GM21447 (cell line): ENCODE data around the gene FXYD6.
A peak's percentile ranks its signal among the peaks of the same experiment; 100 is the strongest.

Experiments
- ATAC-seq: cut with Tn5 transposase; IDR thresholded peaks from one replicate; pipeline ENCODE4 v1.9.1; 2021; ENCODE audit not compliant: unreplicated experiment

FXYD6 gene

DNA sequence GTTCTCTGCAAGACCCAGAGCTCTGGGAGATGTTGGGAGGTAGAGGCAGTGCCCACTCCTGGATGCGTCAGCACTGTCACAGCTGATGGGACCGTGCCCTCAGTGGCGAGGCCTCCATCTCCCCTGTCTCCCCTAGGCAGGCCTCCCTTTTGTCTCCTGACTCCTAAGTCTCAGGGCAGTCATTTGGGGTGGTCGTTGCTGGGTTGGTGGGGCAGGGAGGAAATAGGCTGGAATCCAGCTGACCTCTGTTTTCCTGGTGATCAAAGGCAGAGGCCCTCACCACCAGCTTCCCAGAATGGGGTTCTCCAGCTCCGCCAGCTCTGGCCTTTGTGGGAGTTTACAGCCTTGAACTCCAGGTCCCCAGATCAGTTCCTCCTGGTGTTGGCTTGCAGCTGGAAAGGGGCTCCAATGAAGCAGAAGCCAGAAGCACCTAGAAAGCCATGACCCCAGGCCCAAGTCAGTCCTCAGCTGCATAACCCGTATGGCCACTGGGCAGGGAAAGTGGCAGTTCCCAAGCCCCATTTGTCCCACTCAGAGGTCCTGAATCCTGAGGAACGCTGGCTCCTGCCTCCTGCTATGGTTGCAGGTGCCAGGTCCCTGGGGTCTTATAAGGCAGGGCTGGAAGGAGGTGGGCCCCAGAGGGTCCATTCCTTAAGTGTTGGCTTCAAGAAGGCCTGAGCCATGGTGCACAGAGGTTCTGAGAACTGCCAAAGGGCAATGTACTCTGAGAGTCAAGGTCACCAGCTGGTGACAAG is 44.6 kb downstream of the FXYD6 start:
- no peak for ATAC-seq

GRCh38 chr11:117830674-117831351 is 45.6 kb downstream of the FXYD6 start:
- ATAC-seq: no peak

DNA sequence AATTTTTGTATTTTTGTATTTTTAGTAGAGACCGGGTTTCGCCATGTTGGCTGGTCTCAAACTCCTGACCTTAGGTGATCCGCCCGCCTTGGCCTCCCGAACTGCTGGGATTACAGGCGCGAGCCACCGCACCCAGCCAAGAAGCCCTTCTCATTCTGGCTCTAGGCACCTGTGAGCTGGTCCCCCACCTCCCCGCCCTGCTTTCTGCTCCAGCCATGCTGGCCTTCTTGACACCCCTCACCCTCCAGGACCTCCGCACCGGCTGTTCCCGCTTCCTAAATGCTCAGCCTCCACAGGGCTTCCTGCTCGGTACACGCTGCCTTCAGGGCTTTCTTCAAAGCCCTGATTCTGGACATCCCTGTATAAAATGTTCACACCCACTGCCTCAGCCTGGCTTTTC is 46.4 kb downstream of the FXYD6 start:
- no peak for ATAC-seq

DNA sequence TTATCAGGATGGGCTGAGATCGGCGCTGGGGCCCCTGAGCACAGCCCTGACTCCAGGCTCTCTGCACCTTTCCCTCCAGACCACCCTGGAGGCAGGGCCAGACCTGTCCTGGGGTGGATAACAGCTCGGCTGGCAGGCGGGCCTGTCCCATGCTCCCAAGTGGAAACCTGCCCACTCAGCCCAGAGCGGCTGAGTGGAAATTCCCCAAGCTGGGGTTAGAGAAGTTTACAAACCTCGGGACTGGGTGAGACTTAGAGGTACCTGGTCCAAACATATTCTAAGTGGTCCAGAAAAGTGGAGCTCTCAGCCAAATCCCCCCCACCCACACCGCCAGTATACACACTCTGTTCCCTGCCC is 47.1 kb downstream of the FXYD6 start:
- ATAC-seq: no peak

DNA sequence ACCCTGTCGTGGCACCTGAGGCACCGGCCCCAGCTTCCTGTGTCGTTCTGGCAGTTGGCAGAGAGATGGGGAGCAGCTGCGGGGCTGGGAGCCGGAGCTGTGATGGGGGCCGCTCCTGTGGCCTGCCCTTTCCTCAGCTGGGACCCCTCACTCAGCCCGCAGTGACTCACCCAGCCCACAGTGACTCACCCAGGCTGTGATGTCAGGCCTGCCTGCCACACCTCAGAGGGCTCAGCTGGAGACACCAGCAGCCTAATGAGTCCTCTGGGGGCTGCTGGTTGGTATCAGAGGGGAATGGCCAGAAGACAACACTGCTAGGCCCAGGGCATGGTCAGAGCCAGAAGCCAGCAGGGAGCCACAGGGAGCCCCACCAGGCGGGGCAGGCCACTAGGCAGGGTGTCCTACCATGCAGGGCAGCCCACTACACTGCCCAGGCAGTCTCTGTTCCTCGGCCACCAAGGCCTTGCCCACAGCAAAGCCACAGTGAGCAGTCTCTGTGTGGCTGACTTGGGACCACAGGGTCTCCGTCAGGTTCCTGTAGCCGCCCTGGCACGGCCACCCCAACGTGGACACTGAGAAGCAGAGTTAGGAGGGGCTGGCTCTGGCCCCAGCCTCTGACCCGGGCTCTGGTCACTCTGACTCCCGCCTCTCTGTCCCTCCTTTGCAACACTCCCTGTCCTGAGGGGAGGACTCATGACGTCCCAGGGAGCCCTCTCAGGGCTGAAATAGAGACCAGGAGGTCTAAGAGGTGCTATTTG is 47.7 kb downstream of the FXYD6 start:
- ATAC-seq: peak; percentile 51

DNA sequence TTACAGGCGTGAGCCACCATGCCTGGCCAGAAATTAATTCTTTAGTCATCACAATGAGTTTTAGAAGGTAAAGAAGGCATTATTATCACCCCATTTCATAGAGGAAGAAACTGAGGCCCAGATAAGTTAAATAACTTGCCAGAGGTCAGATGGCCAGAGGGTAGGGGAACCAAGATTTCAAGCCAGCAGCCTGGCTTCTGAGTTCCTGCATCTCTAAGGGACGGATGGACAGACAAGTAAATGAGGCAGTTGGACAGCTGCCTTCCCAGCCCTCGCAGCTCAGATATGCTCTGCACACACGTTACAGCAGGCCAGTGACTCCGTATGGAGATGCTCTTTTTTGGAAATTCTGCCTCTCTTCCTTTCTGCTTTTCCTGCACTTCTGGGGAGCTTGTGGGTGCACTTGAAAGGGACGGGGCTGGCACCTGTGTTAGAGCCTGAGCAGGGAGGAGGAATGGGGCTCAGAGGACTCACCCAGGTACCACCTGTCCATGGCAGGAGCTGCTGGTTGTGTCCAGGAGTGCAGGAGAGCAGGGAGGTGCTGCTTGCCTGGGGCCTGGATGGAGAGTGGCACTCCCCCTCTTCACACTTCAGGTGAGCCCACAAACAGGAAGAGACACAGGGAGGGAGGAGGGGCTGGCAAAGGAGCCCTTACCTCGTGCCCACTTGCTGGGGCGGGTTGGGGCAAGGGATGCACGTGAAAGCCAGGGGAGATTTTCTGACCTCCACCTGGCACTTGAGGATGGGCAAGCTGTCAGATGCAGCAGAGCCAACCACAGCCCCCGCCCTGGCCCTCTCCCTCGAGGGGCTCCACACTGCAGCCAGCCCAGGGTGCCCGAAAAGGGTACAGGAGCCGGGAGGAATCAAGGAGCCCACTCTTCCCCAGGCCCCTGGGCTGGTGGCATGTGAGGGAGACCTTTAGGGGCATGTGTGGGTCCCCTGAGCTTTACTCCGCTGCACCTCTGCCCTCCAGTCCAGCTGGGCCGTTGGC is 48.6 kb downstream of the FXYD6 start:
- ATAC-seq: peak; percentile 24

DNA sequence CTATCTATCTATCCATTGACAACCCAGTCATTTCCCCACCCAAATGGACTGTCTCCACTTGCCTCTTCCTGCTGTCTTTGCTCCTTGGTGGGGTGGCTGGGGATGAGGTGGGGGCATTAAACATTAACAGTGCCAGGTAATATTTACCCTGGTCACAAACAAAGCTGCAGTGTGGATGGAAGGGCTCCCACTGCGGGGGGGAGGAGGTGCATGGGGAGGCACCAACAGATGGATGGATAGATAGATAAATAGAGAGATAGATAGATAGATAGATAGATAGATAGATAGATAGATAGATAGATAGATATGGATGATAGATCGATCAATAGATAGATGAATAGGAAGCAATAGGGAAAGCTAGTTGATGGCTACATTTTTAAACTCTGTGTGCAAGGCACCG is 49.6 kb downstream of the FXYD6 start:
- ATAC-seq: no peak

GRCh38 chr11:117826190-117826570 is 50.3 kb downstream of the FXYD6 start:
- no peak for ATAC-seq

DNA sequence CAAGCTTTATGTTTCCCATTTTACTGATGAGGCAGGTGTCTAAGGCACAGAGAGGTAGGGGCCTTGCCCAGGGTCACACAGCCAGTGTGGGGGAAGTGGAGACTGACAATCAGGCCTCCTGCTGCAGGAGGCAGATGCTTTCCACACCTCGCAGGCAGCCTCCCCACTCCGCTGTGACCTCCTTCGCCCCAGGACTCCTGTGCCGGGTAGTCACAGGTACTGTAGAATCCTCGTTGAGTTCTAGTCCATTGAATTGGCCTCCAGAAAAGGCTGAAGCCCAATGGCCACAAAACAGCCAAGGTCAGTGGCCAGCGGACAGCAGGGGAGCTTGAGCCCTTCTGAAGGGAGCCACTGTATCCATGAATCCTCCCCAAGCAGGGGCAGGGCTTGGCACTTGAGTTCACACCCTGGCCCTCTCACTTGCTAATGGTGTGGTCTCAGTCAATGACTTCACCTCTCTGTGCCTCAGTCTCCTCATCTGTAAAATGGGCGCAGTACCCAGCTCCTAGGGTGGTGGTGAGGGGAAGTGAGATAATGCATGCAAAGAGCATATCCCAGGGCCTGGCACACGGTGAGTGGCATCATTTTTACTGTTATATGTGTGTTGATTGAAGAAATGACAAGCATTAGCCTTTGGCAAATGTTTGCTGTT is 50.8 kb downstream of the FXYD6 start:
- ATAC-seq: no peak

DNA sequence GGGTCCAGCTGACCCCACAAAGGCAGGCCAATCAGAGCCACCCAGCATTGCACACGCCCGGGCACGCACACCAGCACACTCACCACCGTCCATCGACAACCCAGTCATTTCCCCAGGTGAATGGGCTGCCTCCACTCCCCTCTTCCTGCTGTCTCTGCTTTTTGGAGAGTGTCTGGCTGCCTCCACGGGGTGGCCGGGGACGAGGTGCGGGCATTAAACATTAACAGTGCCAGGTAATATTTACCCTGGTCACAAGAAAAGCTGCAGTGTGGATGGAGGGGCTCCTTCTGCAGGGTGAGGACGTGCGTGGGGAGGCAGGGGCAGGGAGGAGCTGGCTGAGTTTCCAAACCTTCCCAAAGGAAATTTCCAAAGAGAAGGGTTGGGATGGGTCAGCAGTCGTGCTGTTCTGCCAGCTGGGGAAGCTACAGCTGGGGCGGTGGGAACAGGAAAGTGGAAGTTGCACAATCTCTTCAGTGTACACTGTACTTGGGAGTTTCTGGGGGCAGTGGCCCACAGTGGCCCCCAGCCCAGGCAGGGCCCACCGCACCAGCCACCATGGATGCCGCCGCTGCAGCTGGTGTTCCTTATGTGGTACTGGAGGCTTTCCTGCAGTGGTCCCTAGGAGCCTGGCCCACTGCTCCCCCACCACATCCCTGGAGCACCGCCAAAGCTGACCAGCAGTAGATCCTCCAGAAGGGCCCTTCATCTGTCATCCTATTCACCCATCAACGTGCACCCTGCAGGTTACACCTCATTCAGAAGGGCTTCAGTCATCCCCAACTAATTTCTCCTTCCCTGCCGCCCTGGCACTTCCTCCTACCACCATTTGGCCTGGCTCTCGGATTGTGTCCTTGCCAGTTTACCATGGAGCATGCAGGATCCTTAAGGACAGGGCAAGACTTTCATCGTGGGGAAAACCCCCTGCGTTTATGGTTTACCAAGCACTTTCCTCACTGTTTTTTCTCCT is 51.6 kb downstream of the FXYD6 start, which contains the start of gene FXYD2:
TSS of gene FXYD2 (minus strand) at position 174 of the 967 bp plus-strand sequence. CDS start at position 108, 66 bp downstream.
- ATAC-seq: no peak

DNA sequence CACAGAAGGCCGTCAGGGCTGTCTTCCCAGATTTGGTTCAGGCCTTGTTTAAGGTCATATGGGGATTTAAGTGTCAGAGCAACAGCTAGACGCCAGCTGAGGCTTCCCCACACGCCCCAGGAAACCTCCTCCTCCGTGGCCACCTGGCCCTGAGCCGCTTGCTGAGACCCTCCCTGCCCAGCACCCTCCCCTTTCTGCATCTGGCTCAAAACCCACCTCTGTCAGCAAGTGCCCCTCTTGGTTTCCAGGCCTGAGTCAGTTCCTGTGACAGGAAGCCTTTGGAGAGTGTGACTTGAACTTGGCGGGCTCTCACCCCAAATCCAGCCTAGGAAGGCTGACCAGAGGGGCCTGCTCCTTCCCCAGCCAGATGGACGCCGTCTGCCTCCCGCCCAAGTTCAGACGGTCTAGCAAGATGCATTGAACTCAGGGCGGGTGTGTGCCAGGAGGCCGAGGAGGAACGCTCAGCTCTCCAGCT is 52.5 kb downstream of the FXYD6 start:
- ATAC-seq: no peak

DNA sequence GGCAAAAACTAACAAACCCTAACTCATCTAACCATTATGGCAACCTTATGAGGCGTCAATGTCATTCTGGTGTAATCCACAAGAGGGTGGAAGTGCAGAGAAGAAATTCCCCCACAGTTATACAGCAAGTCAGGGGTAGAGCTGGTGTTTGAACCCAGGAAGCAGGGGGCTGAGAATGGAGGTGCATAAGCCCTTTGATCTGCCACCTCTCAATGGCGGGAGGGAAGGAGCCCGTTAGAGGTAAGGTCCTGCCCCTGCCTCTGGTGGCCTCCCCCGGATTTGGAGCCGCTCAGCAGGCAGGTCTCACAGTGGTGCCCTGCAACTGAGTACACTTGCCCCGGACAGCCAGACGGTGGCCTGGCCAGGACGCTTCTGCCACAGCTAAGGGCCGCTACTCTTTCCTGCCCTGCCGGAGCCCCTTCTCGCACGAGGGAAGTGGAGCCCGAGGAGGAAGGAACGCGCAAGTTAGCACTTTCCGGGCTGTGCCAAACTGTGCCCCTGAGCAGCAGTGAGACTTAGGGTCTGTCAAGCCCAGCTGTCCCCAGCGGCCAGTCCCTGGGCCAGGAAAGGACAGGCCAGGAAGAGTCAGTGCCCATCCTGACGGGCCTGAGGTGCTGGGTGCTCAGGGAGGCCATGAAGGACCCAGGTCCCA is 53.0 kb downstream of the FXYD6 start:
- ATAC-seq: no peak

DNA sequence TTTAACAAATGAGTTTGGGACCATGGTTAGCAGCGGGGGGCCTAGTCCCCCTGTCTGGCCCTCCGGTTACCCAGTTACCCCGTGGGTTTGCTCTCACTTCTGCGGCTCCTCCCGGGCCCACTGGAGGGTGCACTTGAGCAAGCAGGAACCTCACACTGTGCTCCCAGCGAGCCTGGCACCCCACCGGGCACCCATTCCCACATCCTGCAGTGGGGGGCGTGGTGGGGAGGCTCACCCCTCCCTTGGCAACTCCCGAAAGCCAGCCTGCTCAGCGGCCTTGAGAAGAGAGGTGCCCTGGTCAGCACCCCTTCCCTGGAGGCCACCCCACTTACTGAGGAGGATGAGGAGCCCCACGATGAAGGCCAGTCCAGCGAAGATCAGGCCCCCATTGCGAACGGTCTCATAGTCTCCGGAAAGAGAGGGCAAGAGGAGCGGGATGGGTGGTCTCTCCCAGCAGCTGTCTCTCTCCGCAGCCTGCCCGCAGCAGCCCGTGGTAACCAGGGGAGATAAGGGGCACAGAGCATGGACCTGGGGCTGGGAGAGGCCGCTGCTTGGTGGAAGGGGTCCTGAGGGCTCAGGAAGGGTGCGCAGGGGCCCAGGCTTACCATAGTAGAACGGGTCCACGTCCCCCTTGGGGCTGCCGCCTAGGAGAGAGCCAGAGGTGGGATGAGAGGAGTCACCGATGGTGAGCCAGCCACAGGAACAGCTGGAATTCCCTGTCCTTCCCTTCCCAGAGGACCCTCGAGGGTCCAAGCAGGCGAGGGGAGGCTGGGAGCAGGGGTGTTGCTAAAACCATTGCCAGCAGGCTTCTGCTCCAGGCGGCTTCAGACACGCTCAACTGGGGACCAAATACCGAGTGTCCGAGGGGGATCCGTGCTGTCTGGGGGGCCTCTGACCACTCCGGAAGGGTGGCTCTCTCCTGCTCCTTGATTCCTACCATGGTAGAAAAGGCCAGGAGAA is 54.1 kb downstream of the FXYD6 start:
- ATAC-seq: no peak

DNA sequence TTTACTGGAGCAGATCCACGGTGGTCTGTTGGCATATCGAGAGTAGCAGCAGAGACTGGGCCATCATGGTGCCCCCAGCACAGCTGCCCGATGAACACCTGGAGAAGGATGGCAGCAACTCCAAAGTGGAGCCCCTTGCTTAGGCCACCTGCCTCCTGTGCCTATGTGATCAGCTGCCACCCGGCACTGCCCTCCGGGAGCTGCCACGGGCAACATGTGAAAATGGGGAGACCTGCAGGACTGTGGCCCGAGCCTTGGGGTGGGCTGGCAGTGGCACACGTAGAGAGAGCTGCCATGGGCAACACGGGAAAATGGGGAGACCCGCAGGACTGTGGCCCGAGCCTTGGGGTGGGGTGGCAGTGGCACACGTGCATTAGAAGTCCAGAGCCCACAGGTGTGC is 55.0 kb downstream of the FXYD6 start:
- no peak for ATAC-seq

- ATAC-seq: no peak
These were observed 55.9 kb downstream of the FXYD6 start for GRCh38 chr11:117820516-117820915.

DNA sequence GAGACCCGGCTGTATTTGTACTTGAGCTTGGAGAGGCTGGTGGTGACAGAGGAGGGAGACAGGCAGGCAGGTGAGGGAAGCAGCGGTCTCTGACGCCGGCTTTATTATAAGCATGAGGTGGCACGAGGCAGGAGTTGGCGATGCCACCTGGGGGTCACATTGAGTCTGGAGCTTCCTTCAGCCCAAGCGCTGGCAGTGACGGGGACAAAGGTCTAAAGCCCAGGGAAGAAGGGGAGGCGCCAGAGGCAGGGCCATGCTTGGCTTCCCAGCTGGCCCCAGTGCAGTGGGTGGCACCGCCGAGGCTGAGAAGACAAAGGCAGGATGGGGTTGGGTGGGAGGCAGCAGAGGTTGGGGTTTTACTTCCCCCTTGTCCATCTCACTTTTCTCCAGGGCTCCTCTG is 56.4 kb downstream of the FXYD6 start:
- no peak for ATAC-seq
